Measurements from ENCODE around the gene FAM163B. TPM values are rescaled to one million over a fixed set of nuclear protein-coding genes. Genes with fewer than 3 reads are reported as not detected.

Gene FAM163B
- total RNA-seq, 1 experiment from 2014 or later = 2.0 TPM

DNA sequence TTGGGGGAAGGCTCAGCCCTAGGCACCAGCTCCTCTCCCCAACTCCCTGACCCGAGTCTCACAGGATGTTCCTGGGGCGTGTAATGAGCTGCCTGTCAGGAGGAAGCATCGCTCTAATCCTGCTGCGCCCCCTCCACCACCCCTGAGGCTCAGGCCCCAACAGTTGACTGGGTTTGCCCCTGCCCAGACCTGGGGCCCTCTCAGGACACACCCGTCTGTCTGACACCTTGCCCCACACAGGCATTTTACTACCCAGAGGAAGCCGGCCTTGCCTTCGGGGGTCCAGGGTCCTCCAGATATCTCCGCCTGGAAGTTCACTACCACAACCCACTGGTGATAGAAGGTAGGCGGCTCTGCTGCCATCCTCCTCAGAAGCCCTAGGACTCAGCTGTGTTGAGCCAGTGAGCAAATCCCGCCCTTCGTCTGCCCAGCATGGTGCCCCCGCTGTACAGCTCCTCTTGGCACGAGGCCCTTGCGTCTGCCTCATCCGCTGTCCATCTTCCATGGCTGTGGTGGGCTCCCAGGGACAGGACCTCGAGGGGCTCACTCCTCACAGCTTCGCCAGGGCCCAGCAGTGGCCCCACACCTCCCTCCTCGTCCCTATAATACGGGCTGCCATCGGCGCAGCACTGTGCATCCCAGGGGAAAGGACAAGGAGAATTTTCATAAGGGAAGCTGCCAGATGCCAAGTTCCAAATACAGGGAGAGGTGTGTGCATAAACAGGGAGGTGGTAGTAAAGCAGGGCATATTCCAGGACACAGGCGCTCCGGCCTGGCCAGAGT, 35.0 kb upstream of the FAM163B start:
- H3K27me3 Mint-ChIP-seq (ENCODE audit: low read depth) = no peaks in the 10 kb centered on the region
- no peaks in the 10 kb centered on the region for H3K36me3 Mint-ChIP-seq
- H3K4me1 Mint-ChIP-seq = no peaks in the 10 kb centered on the region
- TF ChIP-seq CREB1 (CRISPR knock-in tag; IDR thresholded peaks at IDR 0.05) (no peak), HMGA2 (CRISPR knock-in tag; IDR thresholded peaks at IDR 0.05) (no peak), SMAD4 (CRISPR knock-in tag; IDR thresholded peaks at IDR 0.05) (no peak), ATF1 (CRISPR knock-in tag; IDR thresholded peaks at IDR 0.05) (no peak), NR2C2 (CRISPR knock-in tag; IDR thresholded peaks at IDR 0.05) (no peak), SP1 (CRISPR knock-in tag; conservative IDR thresholded peaks at IDR 0.05) (no peak), JAZF1 (CRISPR knock-in tag; IDR thresholded peaks at IDR 0.05) (no peak), ZNF423 (CRISPR knock-in tag; IDR thresholded peaks at IDR 0.05) (no peak), KAT7 (CRISPR knock-in tag; IDR thresholded peaks at IDR 0.05; ENCODE audit: borderline replicate concordance) (no peak), OVOL2 (CRISPR knock-in tag; IDR thresholded peaks at IDR 0.05; ENCODE audit: borderline replicate concordance) (no peak), FOXJ3 (CRISPR knock-in tag; IDR thresholded peaks at IDR 0.05; ENCODE audit: borderline replicate concordance) (no peak), GRHL2 (CRISPR knock-in tag; IDR thresholded peaks at IDR 0.05; ENCODE audit: insufficient replicate concordance, severe bottlenecking) (no peak)
- TF ChIP-seq, protein P1, sequence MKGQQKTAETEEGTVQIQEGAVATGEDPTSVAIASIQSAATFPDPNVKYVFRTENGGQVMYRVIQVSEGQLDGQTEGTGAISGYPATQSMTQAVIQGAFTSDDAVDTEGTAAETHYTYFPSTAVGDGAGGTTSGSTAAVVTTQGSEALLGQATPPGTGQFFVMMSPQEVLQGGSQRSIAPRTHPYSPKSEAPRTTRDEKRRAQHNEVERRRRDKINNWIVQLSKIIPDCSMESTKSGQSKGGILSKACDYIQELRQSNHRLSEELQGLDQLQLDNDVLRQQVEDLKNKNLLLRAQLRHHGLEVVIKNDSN (CRISPR knock-in tag; IDR thresholded peaks at IDR 0.05) = no peak
- TF ChIP-seq, protein P2, sequence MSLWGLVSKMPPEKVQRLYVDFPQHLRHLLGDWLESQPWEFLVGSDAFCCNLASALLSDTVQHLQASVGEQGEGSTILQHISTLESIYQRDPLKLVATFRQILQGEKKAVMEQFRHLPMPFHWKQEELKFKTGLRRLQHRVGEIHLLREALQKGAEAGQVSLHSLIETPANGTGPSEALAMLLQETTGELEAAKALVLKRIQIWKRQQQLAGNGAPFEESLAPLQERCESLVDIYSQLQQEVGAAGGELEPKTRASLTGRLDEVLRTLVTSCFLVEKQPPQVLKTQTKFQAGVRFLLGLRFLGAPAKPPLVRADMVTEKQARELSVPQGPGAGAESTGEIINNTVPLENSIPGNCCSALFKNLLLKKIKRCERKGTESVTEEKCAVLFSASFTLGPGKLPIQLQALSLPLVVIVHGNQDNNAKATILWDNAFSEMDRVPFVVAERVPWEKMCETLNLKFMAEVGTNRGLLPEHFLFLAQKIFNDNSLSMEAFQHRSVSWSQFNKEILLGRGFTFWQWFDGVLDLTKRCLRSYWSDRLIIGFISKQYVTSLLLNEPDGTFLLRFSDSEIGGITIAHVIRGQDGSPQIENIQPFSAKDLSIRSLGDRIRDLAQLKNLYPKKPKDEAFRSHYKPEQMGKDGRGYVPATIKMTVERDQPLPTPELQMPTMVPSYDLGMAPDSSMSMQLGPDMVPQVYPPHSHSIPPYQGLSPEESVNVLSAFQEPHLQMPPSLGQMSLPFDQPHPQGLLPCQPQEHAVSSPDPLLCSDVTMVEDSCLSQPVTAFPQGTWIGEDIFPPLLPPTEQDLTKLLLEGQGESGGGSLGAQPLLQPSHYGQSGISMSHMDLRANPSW (CRISPR knock-in tag; conservative IDR thresholded peaks at IDR 0.05; ENCODE audit: low read depth) = no peak
- TF ChIP-seq, protein P3, sequence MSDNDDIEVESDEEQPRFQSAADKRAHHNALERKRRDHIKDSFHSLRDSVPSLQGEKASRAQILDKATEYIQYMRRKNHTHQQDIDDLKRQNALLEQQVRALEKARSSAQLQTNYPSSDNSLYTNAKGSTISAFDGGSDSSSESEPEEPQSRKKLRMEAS (CRISPR knock-in tag; IDR thresholded peaks at IDR 0.05) = no peak
- TF ChIP-seq, protein P4, sequence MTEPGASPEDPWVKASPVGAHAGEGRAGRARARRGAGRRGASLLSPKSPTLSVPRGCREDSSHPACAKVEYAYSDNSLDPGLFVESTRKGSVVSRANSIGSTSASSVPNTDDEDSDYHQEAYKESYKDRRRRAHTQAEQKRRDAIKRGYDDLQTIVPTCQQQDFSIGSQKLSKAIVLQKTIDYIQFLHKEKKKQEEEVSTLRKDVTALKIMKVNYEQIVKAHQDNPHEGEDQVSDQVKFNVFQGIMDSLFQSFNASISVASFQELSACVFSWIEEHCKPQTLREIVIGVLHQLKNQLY (CRISPR knock-in tag; IDR thresholded peaks at IDR 0.05) = no peak
- TF ChIP-seq, protein P5, sequence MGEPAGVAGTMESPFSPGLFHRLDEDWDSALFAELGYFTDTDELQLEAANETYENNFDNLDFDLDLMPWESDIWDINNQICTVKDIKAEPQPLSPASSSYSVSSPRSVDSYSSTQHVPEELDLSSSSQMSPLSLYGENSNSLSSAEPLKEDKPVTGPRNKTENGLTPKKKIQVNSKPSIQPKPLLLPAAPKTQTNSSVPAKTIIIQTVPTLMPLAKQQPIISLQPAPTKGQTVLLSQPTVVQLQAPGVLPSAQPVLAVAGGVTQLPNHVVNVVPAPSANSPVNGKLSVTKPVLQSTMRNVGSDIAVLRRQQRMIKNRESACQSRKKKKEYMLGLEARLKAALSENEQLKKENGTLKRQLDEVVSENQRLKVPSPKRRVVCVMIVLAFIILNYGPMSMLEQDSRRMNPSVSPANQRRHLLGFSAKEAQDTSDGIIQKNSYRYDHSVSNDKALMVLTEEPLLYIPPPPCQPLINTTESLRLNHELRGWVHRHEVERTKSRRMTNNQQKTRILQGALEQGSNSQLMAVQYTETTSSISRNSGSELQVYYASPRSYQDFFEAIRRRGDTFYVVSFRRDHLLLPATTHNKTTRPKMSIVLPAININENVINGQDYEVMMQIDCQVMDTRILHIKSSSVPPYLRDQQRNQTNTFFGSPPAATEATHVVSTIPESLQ (CRISPR knock-in tag; IDR thresholded peaks at IDR 0.05) = no peak
- H3K4me3 Mint-ChIP-seq = no peak overlapping the region
- ATAC-seq (no peak), DNase-seq (ENCODE audit: low spot score) (no peak)
- H3K27ac Mint-ChIP-seq = no peak overlapping the region
- no peaks in the 10 kb centered on the region for H3K9me3 Mint-ChIP-seq
- ChIA-PET POLR2A (interaction anchor here (0.6 kb wide), 1 partner anchor 766 kb away, joined by 3 read pairs; the partner anchor contains the start of gene SPACA9), CTCF (interaction anchor here (0.6 to 1.2 kb wide), 2 partner anchors 21 to 158 kb away, joined by 3 read pairs; no protein-coding TSS in a partner anchor)

GRCh38 chr9:133643362-133643755, 34.2 kb upstream of the FAM163B start:
- Mint-ChIP-seq H3K27ac (no peak overlapping the region), H3K27me3 (ENCODE audit: low read depth) (no peaks in the 10 kb centered on the region), H3K36me3 (no peaks in the 10 kb centered on the region), H3K9me3 (no peaks in the 10 kb centered on the region), H3K4me1 (peaks cover 3% of the 10 kb centered on the region), H3K4me3 (no peak overlapping the region)
- no peak for DNase-seq (ENCODE audit: low spot score)
- TF ChIP-seq GTF2I (CRISPR knock-in tag; conservative IDR thresholded peaks at IDR 0.05) (no peak), ETV6 (CRISPR knock-in tag; IDR thresholded peaks at IDR 0.05) (no peak), ZBTB43 (CRISPR knock-in tag; IDR thresholded peaks at IDR 0.05) (no peak), ZNF263 (CRISPR knock-in tag; IDR thresholded peaks at IDR 0.05; ENCODE audit: low read depth) (no peak), MYBL2 (CRISPR knock-in tag; IDR thresholded peaks at IDR 0.05) (no peak), ZNF423 (CRISPR knock-in tag; IDR thresholded peaks at IDR 0.05) (no peak)
- ChIA-PET POLR2A (no interaction called here), CTCF (interaction anchor here (1.5 kb wide), 1 partner anchor 139 kb away, joined by 4 read pairs; no protein-coding TSS in a partner anchor)
- no peak for ATAC-seq

Data from WTC11 (cell line).